H9 (cell line): ENCODE measurements around the gene SIGLEC7. TPM values are rescaled to one million over a fixed set of nuclear protein-coding genes. Genes with fewer than 3 reads are reported as not detected.
A peak's percentile ranks its signal among the peaks of the same experiment; 100 is the strongest.

Source experiments
- DNase-seq: peaks from one replicate; pipeline ENCODE4 v3.0.0-alpha.2; 2017
- H2AFZ ChIP-seq: one replicate; pipeline ENCODE4 v1.6.1; 2013; ENCODE audit warnings: mild to moderate bottlenecking, low read length, control low read depth, moderate library complexity
- H2AK5ac ChIP-seq: 2 replicates; pipeline ENCODE4 v1.6.1; 2013; ENCODE audit warnings: low read length, control low read depth, mixed read lengths; ENCODE audit not compliant: insufficient read length
- H2BK120ac ChIP-seq: one replicate; pipeline ENCODE4 v1.6.1; 2013; ENCODE audit warnings: low read depth, mild to moderate bottlenecking, low read length, control low read depth, inconsistent platforms; ENCODE audit not compliant: poor library complexity, severe bottlenecking
- H2BK12ac ChIP-seq: 2 replicates; pipeline ENCODE4 v1.6.1; 2013; ENCODE audit warnings: low read length, control low read depth, mixed read lengths, low read depth; ENCODE audit not compliant: insufficient read length
- H2BK15ac ChIP-seq: 2 replicates; pipeline ENCODE4 v1.6.1; 2013; ENCODE audit warnings: low read depth, low read length, control low read depth
- H2BK20ac ChIP-seq: one replicate; pipeline ENCODE4 v1.6.1; 2013; ENCODE audit warnings: low read depth, mild to moderate bottlenecking, low read length, control low read depth, inconsistent platforms; ENCODE audit not compliant: poor library complexity, severe bottlenecking
- H2BK5ac ChIP-seq: 2 replicates; pipeline ENCODE4 v1.6.1; 2013; ENCODE audit warnings: low read length, control low read depth, mixed read lengths; ENCODE audit not compliant: insufficient read length
- H3K14ac ChIP-seq: 2 replicates; pipeline ENCODE4 v1.6.1; 2013; ENCODE audit warnings: low read length, control low read depth; ENCODE audit not compliant: insufficient read depth
- H3K18ac ChIP-seq: 2 replicates; pipeline ENCODE4 v1.6.1; 2013; ENCODE audit warnings: low read depth, mild to moderate bottlenecking, mixed read lengths, low read length, control low read depth; ENCODE audit not compliant: insufficient read length
- H3K23ac ChIP-seq: 2 replicates; pipeline ENCODE4 v1.6.1; 2013; ENCODE audit warnings: low read length, control low read depth, mixed read lengths, low read depth; ENCODE audit not compliant: insufficient read length
- H3K23me2 ChIP-seq: 2 replicates; pipeline ENCODE4 v1.6.1; 2013; ENCODE audit warnings: low read depth, mild to moderate bottlenecking, mixed read lengths, low read length, control low read depth; ENCODE audit not compliant: insufficient read length, poor library complexity, severe bottlenecking
- H3K27ac ChIP-seq: 2 replicates; pipeline ENCODE4 v1.5.1; 2013; ENCODE audit warnings: low read length, control low read depth, mixed read lengths, low read depth; ENCODE audit not compliant: insufficient read length
- H3K27me3 ChIP-seq: 2 replicates; pipeline ENCODE4 v1.6.1; 2013; ENCODE audit warnings: low read length, control low read depth, inconsistent platforms; ENCODE audit not compliant: insufficient read depth
- H3K4ac ChIP-seq: 2 replicates; pipeline ENCODE4 v1.6.1; 2013; ENCODE audit warnings: low read depth, mild to moderate bottlenecking, control low read depth, inconsistent platforms, low read length, moderate library complexity
- H3K4me1 ChIP-seq: 2 replicates; pipeline ENCODE4 v1.6.1; 2013; ENCODE audit warnings: low read length, control low read depth, inconsistent platforms; ENCODE audit not compliant: insufficient read depth
- H3K4me2 ChIP-seq: 2 replicates; pipeline ENCODE4 v1.6.1; 2013; ENCODE audit warnings: low read length, control low read depth, mixed read lengths; ENCODE audit not compliant: insufficient read length, insufficient read depth
- H3K56ac ChIP-seq: 2 replicates; pipeline ENCODE4 v1.6.1; 2013; ENCODE audit warnings: low read depth, mild to moderate bottlenecking, mixed read lengths, low read length, control low read depth; ENCODE audit not compliant: insufficient read length
- H3K79me1 ChIP-seq: 2 replicates; pipeline ENCODE4 v1.6.1; 2013; ENCODE audit warnings: low read depth, mild to moderate bottlenecking, moderate library complexity, low read length, control low read depth, inconsistent platforms; ENCODE audit not compliant: insufficient read depth, poor library complexity, severe bottlenecking
- H3K79me2 ChIP-seq: 2 replicates; pipeline ENCODE4 v1.6.1; 2013; ENCODE audit warnings: low read length, control low read depth, inconsistent platforms; ENCODE audit not compliant: insufficient read depth
- H3K9ac ChIP-seq: 2 replicates; pipeline ENCODE4 v1.6.1; 2013; ENCODE audit warnings: low read length, control low read depth, mixed read lengths; ENCODE audit not compliant: insufficient read length; ENCODE audit errors: extremely low read depth
- H3K9me3 ChIP-seq: one replicate; pipeline ENCODE4 v1.6.1; 2013; ENCODE audit warnings: low read depth, low read length, inconsistent platforms; ENCODE audit not compliant: control insufficient read depth
- H3T11ph ChIP-seq: one replicate; pipeline ENCODE4 v1.6.1; 2013; ENCODE audit warnings: mild to moderate bottlenecking, low read length, control low read depth, inconsistent platforms
- H4K20me1 ChIP-seq: one replicate; pipeline ENCODE4 v1.6.1; 2013; ENCODE audit not compliant: control insufficient read depth, insufficient read length, insufficient read depth
- H4K5ac ChIP-seq: 2 replicates; pipeline ENCODE4 v1.6.1; 2013; ENCODE audit warnings: low read depth, mild to moderate bottlenecking, mixed read lengths, low read length, control low read depth; ENCODE audit not compliant: insufficient read length
- H4K8ac ChIP-seq: replicated peaks from 2 replicates; pipeline ENCODE4 v1.6.1; 2013; ENCODE audit warnings: low read length, control low read depth, mixed read lengths, low read depth; ENCODE audit not compliant: insufficient read length
- H4K91ac ChIP-seq: 2 replicates; pipeline ENCODE4 v1.6.1; 2013; ENCODE audit warnings: low read depth, mild to moderate bottlenecking, moderate library complexity, mixed read lengths, low read length, control low read depth; ENCODE audit not compliant: insufficient read length
- H3K27ac Mint-ChIP-seq, 3 experiments: 2 replicates in 2 of 3; 3 replicates in 1 of 3; pipeline ENCODE4 v1.8.0; 2020 to 2021; ENCODE audit warnings: mixed read lengths in 3 of 3, mild to moderate bottlenecking in 1 of 3, moderate library complexity in 1 of 3
- H3K27me3 Mint-ChIP-seq: 2 replicates; pipeline ENCODE4 v1.8.0; 2021; ENCODE audit warnings: low read depth, mild to moderate bottlenecking, moderate library complexity, mixed read lengths
- H3K36me3 Mint-ChIP-seq, 3 experiments: 2 replicates in 2 of 3; 3 replicates in 1 of 3; pipeline ENCODE4 v1.8.0; 2020 to 2021; ENCODE audit warnings: low read depth in 3 of 3, mixed read lengths in 3 of 3; ENCODE audit not compliant: insufficient read depth in 1 of 3
- H3K4me1 Mint-ChIP-seq, 2 experiments: 2 replicates each; pipeline ENCODE4 v1.8.0; 2020; ENCODE audit warnings: mixed read lengths in 2 of 2
- H3K4me3 Mint-ChIP-seq, 2 experiments: 2 replicates in 1 of 2; 3 replicates in 1 of 2; pipeline ENCODE4 v1.8.0; 2020 to 2021; ENCODE audit warnings: mild to moderate bottlenecking in 2 of 2, mixed read lengths in 2 of 2, moderate library complexity in 1 of 2
- H3K9me3 Mint-ChIP-seq, 2 experiments: 2 replicates in 1 of 2; 3 replicates in 1 of 2; pipeline ENCODE4 v1.8.0; 2020; ENCODE audit warnings: mild to moderate bottlenecking in 2 of 2, mixed read lengths in 2 of 2, moderate library complexity in 1 of 2
- CTCF ChIP-seq: fragments of 200-600 bp; sonication (generic); conservative IDR thresholded peaks from 3 replicates; pipeline ENCODE4 v1.8.0; 2021; ENCODE audit warnings: antibody characterized with exemption, mild to moderate bottlenecking
- WGBS: extraction: QIAGEN DNeasy Blood & Tissue Kit; methylation state at CpG from one replicate; pipeline ENCODE4 v1.1.7; 2013; ENCODE audit warnings: missing lambda C conversion rate, low lambda C conversion rate, mixed read lengths; ENCODE audit not compliant: insufficient read length; ENCODE audit errors: extremely low coverage; 5-methylcytosine and 5-hydroxymethylcytosine counted together
- total RNA-seq: library from RNA; stranded (reverse); gene quantifications from 2 replicates; pipeline ENCODE4 v1.2.1, GENCODE V29; 2021

SIGLEC7 gene
- total RNA-seq, 1 experiment from 2014 or later, result not detected

- H3K9me3 Mint-ChIP-seq, result no peaks in the 10 kb centered on the region
- H2BK120ac ChIP-seq, result no peak overlapping the region
- no peak overlapping the region for H3K23ac ChIP-seq
- peak; percentile 71 for TF ChIP-seq CTCF
- no peaks in the 10 kb centered on the region for H3K27me3 ChIP-seq
- no peak overlapping the region for H3K9ac ChIP-seq
- no peaks in the 10 kb centered on the region for H3K79me2 ChIP-seq
- H2AFZ ChIP-seq, result no peak overlapping the region
- H4K8ac ChIP-seq, result no peak overlapping the region
- no peak overlapping the region for H3K4ac ChIP-seq
- H2BK12ac ChIP-seq, result no peak overlapping the region
- no peak overlapping the region for H3K56ac ChIP-seq
- DNase-seq, result peak; percentile 72
- no peak overlapping the region for H4K5ac ChIP-seq
- H3K9me3 ChIP-seq, result no peaks in the 10 kb centered on the region
- no peak overlapping the region for H3K4me3 Mint-ChIP-seq
- no peak overlapping the region for H2BK15ac ChIP-seq
- no peak overlapping the region for H2AK5ac ChIP-seq
- H3T11ph ChIP-seq, result no peak overlapping the region
- H2BK20ac ChIP-seq, result no peak overlapping the region
- H3K36me3 Mint-ChIP-seq, result peaks cover 0 to 13% (median 4%) of the 10 kb centered on the region in 3 experiments; a peak in 2 of 7 replicates
- no peak overlapping the region for H3K4me2 ChIP-seq
- H3K4me1 Mint-ChIP-seq, result peaks cover 15 to 21% of the 10 kb centered on the region in 2 experiments
- H3K18ac ChIP-seq, result no peak overlapping the region
- no peak overlapping the region for H3K27ac ChIP-seq
- H3K23me2 ChIP-seq, result no peaks in the 10 kb centered on the region
- H4K20me1 ChIP-seq, result no peaks in the 10 kb centered on the region
- no peaks in the 10 kb centered on the region for H3K79me1 ChIP-seq
- H3K14ac ChIP-seq, result no peak overlapping the region
- no peak overlapping the region; a peak in 2 of 7 replicates for H3K27ac Mint-ChIP-seq
- no peak overlapping the region for H2BK5ac ChIP-seq
- H3K27me3 Mint-ChIP-seq, result no peaks in the 10 kb centered on the region; the same call in none of the 2 replicates
- no CpG with 5 or more reads among the region's 8 CpGs for WGBS
- H4K91ac ChIP-seq, result no peak overlapping the region
- no peaks in the 10 kb centered on the region for H3K4me1 ChIP-seq
Observed at GRCh38 chr19:51097166-51097738, 44.8 kb upstream of the SIGLEC7 start.
